ENCODE results near the gene ATP6V1A. TPM values are rescaled to one million over a fixed set of nuclear protein-coding genes. Genes with fewer than 3 reads are reported as not detected.

Gene ATP6V1A
- total and polyA plus RNA-seq, 8 donors, result 4.3 to 75.6 (median 13.0) TPM

DNA sequence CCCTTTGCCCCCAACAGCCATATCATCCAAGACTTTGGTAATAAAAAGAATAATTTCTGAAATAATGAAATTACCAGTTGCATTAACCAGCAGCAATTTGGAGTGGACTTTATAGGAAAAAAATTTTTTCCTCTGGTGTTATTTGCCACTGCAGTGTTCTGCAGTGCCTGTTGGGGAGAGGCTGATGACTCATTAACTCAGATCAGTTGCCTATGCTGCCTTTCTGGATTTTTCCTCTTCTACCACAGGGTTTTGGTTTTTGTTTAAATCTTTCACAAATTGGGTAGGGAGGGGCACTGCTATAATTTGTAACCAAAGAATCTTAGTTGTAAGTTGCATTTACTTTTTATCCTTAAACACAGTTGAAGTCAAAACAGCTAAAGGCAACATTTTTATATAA, 22.7 kb downstream of the ATP6V1A start:
- Histone ChIP-seq H3K4me1 (peaks cover 0 to 20% (median 4%) of the 10 kb centered on the region in 4 donors), H3K27me3 (no peaks in the 10 kb centered on the region), H3K4me3 (no peak overlapping the region), H3K36me3 (peaks cover 0 to 13% (median 0%) of the 10 kb centered on the region in 4 donors), H3K9me3 (no peaks in the 10 kb centered on the region), H3K27ac (no peak overlapping the region)
- intact Hi-C loops (cut with DNase I; ENCODE audit: low total_unique reads), result no loop called here
- peak in 1 of 2 donors; percentile 53 for DNase-seq
- TF ChIP-seq POLR2A (IDR thresholded peaks at IDR 0.05) (no peak), CTCF (IDR thresholded peaks at IDR 0.05) (no peak), POLR2AphosphoS5 (IDR thresholded peaks at IDR 0.05) (no peak), EP300 (IDR thresholded peaks at IDR 0.05) (no peak)

DNA sequence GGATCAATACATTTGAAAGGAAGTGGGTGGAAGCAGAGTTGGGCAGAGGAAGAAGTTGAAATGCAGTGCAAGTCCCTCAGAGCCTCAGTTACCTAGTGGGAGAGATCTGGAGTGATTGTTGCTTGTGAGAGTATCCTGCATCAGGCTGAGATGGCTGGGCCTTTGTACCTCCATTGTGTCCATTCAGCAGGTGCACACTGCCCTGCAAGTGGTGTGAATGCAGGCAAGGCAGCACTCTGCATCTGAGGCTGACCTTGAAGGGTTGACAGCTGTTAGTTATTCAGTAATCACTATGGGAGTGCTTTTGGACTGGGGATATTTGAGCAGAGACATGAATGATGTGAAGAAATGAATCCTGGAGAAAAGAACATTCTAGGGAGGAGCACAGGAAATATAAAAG, 25.2 kb downstream of the ATP6V1A start:
- intact Hi-C loops (cut with DNase I; ENCODE audit: low total_unique reads), result no loop called here
- no peak for TF ChIP-seq CTCF (IDR thresholded peaks at IDR 0.05)
- no peak for DNase-seq
- no peak overlapping the region for H3K4me3 ChIP-seq
- peaks cover 0 to 32% (median 12%) of the 10 kb centered on the region in 4 donors for H3K4me1 ChIP-seq
- H3K9me3 ChIP-seq, result no peaks in the 10 kb centered on the region
- H3K36me3 ChIP-seq, result peaks cover 0 to 8% (median 0%) of the 10 kb centered on the region in 4 donors
- no peaks in the 10 kb centered on the region for H3K27me3 ChIP-seq
- H3K27ac ChIP-seq, result no peak overlapping the region

- no peaks in the 10 kb centered on the region for H3K27me3 ChIP-seq
- H3K27ac ChIP-seq, result no peak overlapping the region
- H3K36me3 ChIP-seq, result peaks cover 0 to 7% (median 0%) of the 10 kb centered on the region in 4 donors
- H3K9me3 ChIP-seq, result no peaks in the 10 kb centered on the region
- intact Hi-C loops (cut with DNase I; ENCODE audit: low total_unique reads), result no loop called here
- peaks cover 0 to 33% (median 12%) of the 10 kb centered on the region in 4 donors for H3K4me1 ChIP-seq
- H3K4me3 ChIP-seq, result no peak overlapping the region
- DNase-seq, result no peak
- 64 to 83% (median 70%) methylated on average over 3 of the region's 3 CpGs for WGBS, 5 donors
- no peak for TF ChIP-seq CTCF (IDR thresholded peaks at IDR 0.05)
- no peak for TF ChIP-seq EP300 (IDR thresholded peaks at IDR 0.05)
- no peak for TF ChIP-seq POLR2AphosphoS5 (IDR thresholded peaks at IDR 0.05)
- TF ChIP-seq POLR2A (IDR thresholded peaks at IDR 0.05), result no peak
Observed at GRCh38 chr3:113773381-113773780, 26.5 kb downstream of the ATP6V1A start.

DNA sequence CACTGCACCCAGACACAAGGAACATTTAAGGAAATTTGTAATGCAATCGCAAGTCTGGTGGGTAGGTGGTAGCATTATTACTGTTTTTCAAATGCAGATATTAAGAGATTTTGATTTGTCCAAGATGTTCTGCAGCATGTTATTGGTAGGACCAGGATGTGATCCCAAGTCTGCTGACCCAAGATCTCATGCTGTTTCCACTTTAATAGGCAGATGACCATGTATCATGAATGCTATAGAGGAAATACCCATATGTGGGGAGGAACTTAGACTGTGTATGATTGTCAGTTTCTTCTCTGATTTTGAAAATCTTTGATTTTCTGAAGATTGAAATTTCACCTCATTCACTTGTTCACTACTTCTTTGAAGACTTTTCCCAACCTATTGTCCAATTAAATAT, 28.7 kb downstream of the ATP6V1A start:
- intact Hi-C loops (cut with DNase I; ENCODE audit: low total_unique reads), result no loop called here
- no peak for TF ChIP-seq EP300 (IDR thresholded peaks at IDR 0.05)
- no peak for TF ChIP-seq POLR2AphosphoS5 (IDR thresholded peaks at IDR 0.05)
- TF ChIP-seq CTCF (IDR thresholded peaks at IDR 0.05), result no peak
- no peak for DNase-seq
- no peaks in the 10 kb centered on the region for H3K27me3 ChIP-seq
- H3K27ac ChIP-seq, result no peak overlapping the region
- WGBS, 5 donors, result 88 to 100% (median 94%) methylated on average over 1 of the region's 1 CpG
- no peaks in the 10 kb centered on the region for H3K9me3 ChIP-seq
- H3K4me3 ChIP-seq, result no peak overlapping the region
- peaks cover 0 to 15% (median 5%) of the 10 kb centered on the region in 4 donors for H3K36me3 ChIP-seq
- peaks cover 0 to 28% (median 8%) of the 10 kb centered on the region in 4 donors for H3K4me1 ChIP-seq
